Glomerular visceral epithelial cell (primary cell): Measurements from ENCODE around the gene GALNT9.
"Not testable (repeated sequence)": the region's sequence is repeated elsewhere in the genome, so short reads cannot be mapped to it uniquely, and the experiment has no call there.

Source experiments
- DNase-seq: peaks from one replicate; pipeline ENCODE4 v3.0.0-alpha.2; 2016; ENCODE audit errors: extremely low spot score

GALNT9 gene

GRCh38 chr12:132199526-132200319, 129.7 kb downstream of the GALNT9 start:
- DNase-seq: no peak

GRCh38 chr12:132199101-132199500, 130.3 kb downstream of the GALNT9 start:
- no peak for DNase-seq

GRCh38 chr12:132197581-132198354, 131.6 kb downstream of the GALNT9 start:
- DNase-seq: no peak

GRCh38 chr12:132196873-132197390, 132.5 kb downstream of the GALNT9 start:
- DNase-seq: no peak

- DNase-seq: no peak
These were observed 133.1 kb downstream of the GALNT9 start for GRCh38 chr12:132196038-132196872.

GRCh38 chr12:132195242-132195641, 134.1 kb downstream of the GALNT9 start:
- DNase-seq: not testable (repeated sequence)

- no peak for DNase-seq
These were observed 134.8 kb downstream of the GALNT9 start for GRCh38 chr12:132194556-132194955.

GRCh38 chr12:132194056-132194455, 135.3 kb downstream of the GALNT9 start:
- DNase-seq: no peak

GRCh38 chr12:132191715-132192553, 137.5 kb downstream of the GALNT9 start:
- no peak for DNase-seq

- no peak for DNase-seq
These were observed 138.4 kb downstream of the GALNT9 start for GRCh38 chr12:132190834-132191500.

GRCh38 chr12:132190012-132190755, 139.2 kb downstream of the GALNT9 start:
- DNase-seq: no peak

GRCh38 chr12:132189378-132190011, 139.9 kb downstream of the GALNT9 start:
- peak; percentile 90 for DNase-seq

GRCh38 chr12:132188916-132189325, 140.5 kb downstream of the GALNT9 start:
- DNase-seq: no peak

- no peak for DNase-seq
These were observed 140.9 kb downstream of the GALNT9 start for GRCh38 chr12:132188451-132188901.

GRCh38 chr12:132187646-132188450, 141.5 kb downstream of the GALNT9 start:
- no peak for DNase-seq

GRCh38 chr12:132186857-132187620, 142.3 kb downstream of the GALNT9 start:
- DNase-seq: no peak

GRCh38 chr12:132186208-132186856, 143.1 kb downstream of the GALNT9 start:
- no peak for DNase-seq
